Measurements from ENCODE around the gene GPR135. TPM values are rescaled to one million over a fixed set of nuclear protein-coding genes. Genes with fewer than 3 reads are reported as not detected.

Gene GPR135, protein sequence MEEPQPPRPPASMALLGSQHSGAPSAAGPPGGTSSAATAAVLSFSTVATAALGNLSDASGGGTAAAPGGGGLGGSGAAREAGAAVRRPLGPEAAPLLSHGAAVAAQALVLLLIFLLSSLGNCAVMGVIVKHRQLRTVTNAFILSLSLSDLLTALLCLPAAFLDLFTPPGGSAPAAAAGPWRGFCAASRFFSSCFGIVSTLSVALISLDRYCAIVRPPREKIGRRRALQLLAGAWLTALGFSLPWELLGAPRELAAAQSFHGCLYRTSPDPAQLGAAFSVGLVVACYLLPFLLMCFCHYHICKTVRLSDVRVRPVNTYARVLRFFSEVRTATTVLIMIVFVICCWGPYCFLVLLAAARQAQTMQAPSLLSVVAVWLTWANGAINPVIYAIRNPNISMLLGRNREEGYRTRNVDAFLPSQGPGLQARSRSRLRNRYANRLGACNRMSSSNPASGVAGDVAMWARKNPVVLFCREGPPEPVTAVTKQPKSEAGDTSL
- total RNA-seq, result 6.5 and 8.6 TPM in 2 replicates

DNA sequence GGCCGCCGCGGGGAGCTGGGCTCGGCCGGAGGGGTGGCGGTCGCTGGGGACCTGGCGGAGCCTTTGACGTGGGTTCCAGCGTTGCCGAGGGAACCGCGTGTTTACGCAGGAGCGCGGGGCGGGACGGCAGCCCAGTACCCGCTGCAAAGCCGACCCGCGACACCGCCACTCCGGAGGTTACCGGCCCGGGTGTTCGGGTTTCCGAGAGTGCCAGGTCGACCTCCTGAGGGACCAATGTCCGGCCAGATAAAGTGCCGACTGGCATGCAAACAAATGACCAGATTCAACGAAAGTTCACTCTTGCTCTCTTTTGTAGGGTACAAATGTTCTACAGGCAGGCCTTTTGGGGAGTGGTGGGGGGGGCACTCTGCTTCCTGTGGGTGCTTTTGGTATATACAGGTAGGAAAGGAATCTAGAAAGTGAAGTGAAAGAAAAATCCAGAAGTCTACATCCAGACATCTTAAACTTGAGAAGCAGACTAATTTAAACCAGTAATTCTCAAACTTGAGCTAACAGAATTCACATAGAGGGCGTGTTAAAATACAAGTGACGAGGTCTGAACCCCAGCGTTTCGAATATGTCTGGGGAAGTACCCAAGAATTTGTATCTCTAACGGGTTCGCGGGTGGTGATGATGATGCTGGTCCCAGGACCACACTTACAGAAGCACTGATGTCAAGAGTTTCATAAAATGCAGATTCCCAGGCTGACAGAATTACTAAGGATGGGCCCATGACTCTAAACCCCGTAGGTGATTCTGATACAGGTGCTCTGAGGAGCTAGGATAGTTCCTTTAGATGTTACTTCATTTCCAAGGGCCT is at the start of gene GPR135:
Gene GPR135 (minus strand): TSS at position 65 of the 820 bp plus-strand sequence. CDS start 154 bp downstream, outside the sequence.

GRCh38 chr14:59483819-59484638 is 18.8 kb upstream of the GPR135 start, which contains the start of the genes JKAMP and L3HYPDH:
TSS of gene JKAMP (plus strand) at chr14:59484517. CDS start at chr14:59484590, 73 bp downstream.
TSS of gene L3HYPDH (minus strand) at chr14:59484408. CDS start at chr14:59484316, 92 bp downstream.

Other genes with a start within 250 kb of the GPR135 start
- gene L3HYPDH, start 19.0 kb upstream of the GPR135 start, total RNA-seq, result 46.0 and 54.2 TPM in 2 replicates
- 104 and 123 TPM in 2 replicates for gene JKAMP, start 19.1 kb upstream of the GPR135 start, total RNA-seq
- not detected in 2 replicates for gene CCDC175, start 111.4 kb upstream of the GPR135 start, total RNA-seq

All from articular chondrocyte of knee joint (primary cell).